HG03066 (cell line): Measurements from ENCODE around the gene ERV3-1.
"Not testable (repeated sequence)": the region's sequence is repeated elsewhere in the genome, so short reads cannot be mapped to it uniquely, and the experiment has no call there.

Source experiments
- ATAC-seq: cut with Tn5 transposase; IDR thresholded peaks from one replicate; pipeline ENCODE4 v1.9.1; 2021; ENCODE audit warnings: low read depth; ENCODE audit not compliant: unreplicated experiment

ERV3-1 gene, protein sequence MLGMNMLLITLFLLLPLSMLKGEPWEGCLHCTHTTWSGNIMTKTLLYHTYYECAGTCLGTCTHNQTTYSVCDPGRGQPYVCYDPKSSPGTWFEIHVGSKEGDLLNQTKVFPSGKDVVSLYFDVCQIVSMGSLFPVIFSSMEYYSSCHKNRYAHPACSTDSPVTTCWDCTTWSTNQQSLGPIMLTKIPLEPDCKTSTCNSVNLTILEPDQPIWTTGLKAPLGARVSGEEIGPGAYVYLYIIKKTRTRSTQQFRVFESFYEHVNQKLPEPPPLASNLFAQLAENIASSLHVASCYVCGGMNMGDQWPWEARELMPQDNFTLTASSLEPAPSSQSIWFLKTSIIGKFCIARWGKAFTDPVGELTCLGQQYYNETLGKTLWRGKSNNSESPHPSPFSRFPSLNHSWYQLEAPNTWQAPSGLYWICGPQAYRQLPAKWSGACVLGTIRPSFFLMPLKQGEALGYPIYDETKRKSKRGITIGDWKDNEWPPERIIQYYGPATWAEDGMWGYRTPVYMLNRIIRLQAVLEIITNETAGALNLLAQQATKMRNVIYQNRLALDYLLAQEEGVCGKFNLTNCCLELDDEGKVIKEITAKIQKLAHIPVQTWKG

DNA sequence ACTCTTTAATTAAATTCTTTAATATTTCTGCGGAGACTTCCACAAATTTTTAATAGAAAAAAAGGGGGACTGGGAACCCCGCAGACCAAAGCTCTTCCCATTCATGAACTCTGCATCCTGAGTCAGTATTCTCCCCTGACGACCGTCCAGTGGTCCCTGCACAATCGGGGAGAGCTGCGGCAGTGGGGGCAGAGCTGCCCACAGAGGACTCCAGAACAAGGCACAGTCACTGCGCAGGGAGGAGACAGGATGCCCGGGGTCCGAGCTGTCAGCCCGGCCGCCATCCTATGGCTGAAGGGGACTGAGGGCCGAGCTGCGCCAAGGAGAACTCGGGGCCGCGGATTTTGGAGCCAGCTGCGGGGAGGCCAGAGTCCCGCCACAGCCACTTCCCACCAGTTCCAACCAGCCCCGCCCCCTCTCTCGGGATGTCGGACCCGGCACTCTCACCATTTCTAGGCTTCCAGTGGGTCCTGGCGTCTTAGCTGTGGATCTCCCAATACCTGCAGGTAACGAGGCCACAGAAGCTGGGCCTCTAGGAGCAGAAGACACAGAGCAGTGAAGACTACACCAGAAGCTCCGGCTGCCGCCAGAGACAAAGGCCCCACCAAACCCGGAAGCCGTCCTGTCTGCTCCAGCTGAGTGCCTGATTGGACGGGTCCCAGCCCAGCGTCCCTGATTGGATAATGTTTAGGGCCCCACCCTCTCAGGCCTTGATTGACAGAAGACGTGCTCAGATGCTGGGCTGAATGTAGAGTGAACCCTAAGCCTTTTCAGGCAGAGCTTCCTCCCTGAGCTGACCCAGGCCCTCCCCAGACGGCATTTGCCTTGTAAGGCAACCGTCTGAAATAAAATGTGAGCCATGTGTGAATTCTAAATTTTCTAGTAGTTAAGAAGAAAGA, at the start of gene ERV3-1:
Gene ERV3-1 (minus strand): TSS at position 594 of the 899 bp plus-strand sequence. CDS start 13,661 bp downstream, outside the sequence.
- ATAC-seq: peak; percentile 100

DNA sequence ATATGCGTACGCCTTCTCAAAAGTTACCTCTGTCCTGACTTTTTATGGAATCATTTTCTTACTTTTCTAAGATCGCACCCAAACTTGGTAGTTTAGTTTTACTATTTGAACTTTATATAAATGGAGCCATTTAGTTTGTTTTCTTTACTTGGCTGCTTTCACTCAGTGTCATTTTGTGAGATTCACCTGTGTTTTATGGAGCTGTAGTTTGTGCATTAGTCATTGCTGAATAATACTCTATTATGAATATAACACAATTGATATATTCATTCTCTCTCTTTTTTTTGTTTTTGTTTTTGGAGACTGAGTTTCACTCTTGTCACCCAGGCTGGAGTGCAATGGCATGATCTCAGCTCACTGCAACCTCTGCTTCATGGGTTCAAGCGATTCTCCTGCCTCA, 49.3 kb upstream of the ERV3-1 start:
- ATAC-seq: not testable (repeated sequence)

DNA sequence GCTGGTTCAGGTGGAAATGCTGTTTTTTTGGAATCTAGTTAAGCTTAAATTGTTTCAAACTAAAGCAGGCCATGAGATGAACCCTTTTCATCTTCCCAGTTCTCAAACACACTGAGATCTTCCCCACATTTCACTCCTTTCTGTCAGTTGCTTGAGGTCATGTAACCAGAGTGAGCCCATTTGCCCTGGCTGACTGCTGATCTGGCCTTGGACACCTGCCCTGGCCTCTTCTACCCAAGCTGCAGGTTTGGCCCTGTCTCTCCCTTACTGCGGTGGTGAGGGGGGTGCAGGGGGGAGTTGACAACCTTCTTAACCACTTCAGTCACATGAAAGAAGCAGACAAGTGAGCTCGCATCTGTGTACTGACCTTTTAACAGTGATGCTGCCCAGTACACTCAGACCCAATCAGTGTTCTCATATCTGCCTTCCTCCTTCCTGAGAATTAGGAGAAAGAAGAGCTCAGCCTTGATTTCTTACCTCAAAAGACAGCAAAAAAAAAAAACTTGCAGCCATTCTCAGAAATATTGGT, 48.0 kb upstream of the ERV3-1 start:
- ATAC-seq: not testable (repeated sequence)

DNA sequence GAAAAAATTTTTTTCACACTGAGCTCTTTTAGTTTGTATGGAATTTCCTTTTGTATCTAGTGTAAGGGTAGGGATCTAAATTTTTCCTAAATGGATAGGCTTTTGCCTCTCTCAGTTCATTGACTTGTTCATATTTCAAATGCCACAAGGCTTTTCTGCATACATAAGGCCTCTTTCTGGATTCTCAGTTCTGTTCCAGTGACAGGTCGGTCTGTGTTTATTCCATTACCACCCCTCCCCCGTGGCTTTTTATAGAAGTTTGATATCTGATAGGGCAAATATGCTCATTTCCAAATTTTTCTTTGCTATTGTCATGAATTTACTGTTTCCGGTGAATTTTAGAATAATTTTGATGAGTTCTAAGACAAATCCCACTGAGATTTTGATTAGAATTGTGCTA, 45.2 kb upstream of the ERV3-1 start:
- not testable (repeated sequence) for ATAC-seq

DNA sequence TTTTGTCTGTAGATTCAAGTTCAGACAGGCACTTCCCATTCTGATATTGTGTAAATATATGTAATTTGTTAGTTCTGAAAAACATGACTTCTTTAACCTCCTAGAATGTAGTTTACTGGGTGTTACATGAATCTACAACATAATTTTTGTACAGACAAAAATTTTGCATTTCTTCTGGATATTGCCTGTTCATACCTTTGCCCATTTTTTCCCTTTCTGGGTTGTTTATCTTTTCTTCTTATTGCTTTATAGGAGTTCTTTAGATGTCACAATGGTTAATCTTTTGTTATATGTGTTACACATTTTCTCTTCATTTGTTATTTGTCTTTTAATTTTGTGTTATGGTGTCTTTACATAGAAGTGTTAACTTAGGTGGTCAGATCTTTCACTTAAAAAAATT, 44.7 kb upstream of the ERV3-1 start:
- ATAC-seq: not testable (repeated sequence)

DNA sequence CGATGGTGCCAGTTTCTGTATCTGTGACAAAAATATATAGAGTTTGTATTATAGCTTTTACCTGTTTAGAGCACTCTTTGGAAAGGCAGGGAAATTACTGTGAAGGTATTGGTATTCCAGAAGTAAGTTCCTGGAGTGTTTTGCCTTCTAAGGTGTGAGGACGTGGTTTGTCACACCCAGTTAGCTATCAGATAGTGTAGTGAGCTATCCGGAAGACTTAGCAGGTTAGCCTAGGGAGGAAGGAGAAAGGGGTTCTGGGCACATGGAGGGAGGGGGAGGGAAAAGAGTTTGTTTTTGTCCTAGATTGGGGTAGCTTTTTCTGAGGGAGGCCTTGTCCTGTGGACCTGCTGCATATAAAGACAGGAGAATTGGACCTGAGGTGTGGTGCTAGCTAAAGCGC, 39.8 kb upstream of the ERV3-1 start:
- ATAC-seq: not testable (repeated sequence)

DNA sequence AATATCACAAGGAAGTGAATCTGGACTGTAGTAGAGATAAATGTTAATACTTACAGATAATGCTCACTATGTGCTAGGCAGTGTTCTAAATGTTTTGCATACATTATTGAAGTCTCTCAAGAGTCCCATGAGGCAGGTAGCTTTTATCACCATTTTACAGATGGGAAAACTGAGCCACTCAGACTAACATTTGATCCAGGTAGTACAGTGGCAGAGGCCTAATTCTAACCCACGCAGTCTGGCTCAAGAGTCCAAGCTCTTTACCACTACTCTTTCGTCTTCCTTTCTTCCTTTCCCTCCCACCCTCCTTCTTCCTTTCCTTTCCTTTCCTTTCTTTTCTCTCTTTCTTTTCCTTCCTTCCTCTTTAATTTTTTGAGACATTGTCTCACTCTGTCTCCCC, 39.1 kb upstream of the ERV3-1 start:
- not testable (repeated sequence) for ATAC-seq

DNA sequence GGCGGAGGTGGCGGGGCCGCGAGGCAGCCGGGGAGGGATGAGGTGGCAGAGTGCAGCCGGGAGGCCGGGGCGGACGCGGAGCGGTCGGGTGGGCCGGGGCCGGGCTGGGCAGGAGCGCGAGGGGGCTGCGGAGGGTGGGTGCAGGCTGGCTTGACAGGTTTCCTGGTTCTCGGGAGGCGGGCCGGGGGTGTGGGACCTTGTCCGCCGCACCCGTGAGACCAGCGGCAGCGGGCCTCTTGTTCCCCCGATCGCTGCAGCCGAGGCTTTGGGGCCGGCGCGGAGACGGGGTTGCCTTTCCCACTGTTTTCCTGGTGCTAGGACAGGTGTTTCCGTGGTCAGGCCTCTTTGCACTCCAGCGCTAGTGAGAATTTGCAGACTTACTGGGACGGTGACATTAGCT, 32.3 kb upstream of the ERV3-1 start:
- peak; percentile 9 for ATAC-seq

DNA sequence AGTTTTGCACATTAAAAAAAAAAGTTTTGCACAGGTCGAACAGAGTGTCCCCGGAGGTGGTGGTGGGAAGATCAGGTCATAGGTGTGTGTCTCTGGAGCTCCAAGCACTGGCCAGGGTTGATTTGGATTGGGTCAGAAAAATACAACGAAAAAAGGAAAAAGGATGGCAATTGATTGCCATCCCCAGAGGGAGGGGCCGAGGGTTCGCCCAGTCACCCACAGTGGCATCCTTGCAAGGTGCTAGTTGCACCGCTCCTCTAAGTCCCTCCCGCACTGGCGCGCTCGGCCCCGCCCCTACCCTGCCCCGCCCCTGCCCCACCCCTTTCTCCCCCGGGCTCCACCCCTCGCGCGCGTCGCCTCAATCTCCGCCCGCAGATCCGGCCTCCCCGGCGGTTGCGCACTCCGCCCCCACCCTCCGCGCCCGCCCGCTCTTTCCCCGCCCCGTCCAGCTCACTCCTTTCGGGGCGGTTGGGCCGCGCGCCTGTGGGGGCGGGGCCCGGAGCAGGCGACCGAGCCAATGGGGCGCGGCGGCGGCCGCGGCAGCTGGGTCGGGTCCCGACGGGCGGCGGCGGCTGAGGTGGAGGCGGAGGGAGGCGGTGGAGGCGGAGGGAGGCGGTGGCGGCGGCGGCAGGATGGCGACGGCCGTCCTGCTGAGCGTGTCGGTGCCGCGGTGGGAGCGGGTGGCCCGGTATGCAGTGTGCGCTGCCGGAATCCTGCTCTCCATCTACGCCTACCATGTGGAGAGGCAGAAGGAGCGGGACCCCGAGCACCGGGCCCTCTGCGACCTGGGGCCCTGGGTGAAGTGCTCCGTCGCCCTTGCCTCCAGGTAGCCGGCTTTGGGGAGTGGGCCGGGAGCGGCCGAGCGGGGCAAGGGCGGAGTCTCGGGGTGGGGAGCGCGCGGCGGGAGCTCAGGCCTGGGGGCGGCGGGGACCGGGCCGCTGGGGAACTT, 31.5 kb upstream of the ERV3-1 start:
- peak; percentile 82 for ATAC-seq

DNA sequence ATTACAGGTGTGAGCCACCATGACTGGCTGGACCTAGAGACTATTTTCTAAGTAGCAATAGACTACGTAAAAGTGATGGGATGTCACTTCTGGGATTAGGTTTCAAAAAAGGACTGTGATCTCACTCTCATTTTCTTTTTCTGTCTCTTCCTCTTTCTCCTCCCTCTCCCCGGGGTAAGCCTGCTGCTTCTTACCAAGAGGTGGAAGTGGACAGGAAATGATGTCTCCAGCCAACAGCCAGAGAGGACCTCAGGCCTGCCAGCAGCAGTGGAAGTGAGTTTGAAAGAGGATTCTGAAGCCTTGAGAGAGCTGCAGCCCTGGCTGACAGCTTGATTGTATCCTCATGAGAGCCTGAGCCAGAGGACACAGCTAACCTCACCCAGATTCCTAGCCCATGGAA, 30.0 kb upstream of the ERV3-1 start:
- ATAC-seq: not testable (repeated sequence)

DNA sequence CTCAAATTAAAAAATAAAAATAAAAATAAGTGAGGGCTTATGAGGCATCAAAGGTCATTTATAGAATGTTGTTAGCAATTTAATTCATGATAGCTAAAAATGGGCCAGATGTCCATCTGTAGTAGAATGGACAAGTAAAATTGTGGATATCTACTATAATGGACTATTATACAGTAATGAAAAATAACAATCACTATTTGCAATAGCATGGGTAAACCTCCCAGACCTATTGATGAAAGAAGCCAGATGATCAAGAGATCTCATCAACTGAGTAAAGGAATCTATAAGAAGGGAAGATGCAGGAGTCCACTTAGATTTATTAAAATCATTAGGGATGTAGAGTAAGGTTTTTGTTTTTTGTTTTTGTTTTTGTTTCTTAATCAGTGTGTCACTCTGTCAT, 29.0 kb upstream of the ERV3-1 start:
- ATAC-seq: not testable (repeated sequence)

DNA sequence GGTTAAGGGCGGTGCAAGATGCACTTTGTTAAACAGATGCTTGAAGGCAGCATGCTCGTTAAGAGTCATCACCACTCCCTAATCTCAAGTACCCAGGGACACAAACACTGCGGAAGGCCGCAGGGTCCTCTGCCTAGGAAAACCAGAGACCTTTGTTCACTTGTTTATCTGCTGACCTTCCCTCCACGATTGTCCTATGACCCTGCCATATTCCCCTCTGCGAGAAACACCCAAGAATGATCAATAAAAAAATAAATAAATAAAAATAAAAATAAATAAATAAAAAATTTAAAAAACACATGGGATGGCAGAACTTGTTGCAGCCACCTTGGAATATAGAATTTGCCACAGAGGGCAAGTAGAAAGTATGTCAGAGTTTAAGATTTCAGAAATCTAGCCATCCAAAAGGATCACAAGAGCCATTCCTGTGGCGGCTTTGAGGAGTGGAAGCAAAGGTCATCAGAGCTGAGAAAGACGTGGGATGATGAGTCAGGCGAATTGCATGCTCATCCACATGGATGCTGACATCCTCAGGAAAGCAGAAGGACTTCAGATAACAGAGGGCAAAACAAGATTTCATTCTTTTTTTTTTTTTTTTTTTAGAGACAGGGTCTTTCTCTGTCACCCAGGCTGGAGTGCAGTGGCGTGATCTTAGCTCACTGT, 27.8 kb upstream of the ERV3-1 start:
- ATAC-seq: not testable (repeated sequence)

DNA sequence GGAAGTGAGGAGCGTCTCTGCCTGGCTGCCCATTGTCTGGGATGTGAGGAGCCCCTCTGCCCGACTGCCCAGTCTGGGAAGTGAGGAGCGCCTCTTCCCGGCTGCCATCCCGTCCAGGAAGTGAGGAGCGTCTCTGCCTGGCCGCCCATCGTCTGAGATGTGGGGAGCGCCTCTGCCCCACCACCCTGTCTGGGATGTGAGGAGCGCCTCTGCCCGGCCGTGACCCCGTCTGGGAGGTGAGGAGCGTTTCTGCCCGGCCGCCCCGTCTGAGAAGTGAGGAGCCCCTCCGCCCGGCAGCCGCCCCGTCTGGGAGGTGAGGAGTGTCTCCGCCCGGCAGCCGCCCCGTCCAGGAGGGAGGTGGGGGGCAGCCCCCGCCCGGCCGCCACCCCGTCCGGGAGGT, 26.9 kb upstream of the ERV3-1 start:
- not testable (repeated sequence) for ATAC-seq

DNA sequence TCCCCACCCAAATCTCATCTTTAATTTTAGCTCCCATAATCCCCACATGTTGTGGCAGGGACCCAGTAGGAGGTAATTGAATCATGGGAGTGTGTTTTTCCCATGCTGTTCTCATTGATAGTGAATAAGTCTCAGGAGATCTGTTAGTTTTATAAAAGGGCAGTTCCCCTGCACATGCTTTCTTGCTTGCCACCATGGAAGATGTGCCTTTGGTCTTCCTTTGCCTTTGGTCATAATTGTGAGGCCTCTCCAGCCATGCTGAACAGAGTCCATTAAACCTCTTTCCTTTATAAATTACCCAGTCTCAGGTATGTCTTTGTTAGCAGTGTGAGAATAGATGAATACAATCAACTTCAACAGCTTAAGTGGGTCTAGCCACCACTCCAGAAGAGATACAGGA, 18.5 kb upstream of the ERV3-1 start:
- not testable (repeated sequence) for ATAC-seq

DNA sequence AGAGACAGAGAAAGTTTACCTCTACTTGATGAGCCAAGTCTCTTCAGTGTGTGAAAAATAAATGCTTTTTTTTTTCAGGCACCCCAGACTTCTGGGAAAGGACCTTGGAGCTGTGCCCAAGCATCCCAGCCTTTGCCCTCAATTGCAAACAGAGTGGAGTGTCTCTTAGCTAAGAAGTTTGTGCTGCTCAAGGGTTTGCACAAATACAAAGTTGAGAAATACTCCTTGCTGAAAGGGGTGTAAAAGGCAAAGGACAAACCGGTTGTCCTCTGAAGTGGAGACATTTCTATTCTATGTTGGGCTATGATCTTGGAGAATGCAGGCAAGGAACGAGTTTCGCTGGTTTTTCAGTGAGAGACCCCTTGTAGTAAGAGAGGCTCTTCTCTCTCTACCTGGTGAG, 14.5 kb upstream of the ERV3-1 start:
- not testable (repeated sequence) for ATAC-seq

DNA sequence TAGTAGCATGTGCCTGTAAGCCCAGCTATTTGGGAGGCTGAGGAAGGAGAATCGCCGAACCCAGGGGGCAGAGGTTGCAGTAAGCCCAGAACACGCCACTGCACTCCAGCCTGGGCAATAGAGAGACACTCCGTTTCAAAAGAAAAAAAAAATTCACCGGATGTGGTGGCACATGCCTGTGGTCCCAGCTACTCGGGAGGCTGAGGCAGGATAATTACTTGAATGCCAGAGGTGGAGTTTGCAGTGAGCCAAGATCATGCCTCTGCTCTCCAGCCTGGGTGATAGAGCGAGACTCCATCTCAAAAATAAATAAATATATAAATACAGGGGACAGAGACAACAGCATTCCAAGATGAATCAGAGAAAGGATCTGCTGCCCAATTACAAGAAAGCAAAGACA, 3.4 kb upstream of the ERV3-1 start:
- ATAC-seq: not testable (repeated sequence)

DNA sequence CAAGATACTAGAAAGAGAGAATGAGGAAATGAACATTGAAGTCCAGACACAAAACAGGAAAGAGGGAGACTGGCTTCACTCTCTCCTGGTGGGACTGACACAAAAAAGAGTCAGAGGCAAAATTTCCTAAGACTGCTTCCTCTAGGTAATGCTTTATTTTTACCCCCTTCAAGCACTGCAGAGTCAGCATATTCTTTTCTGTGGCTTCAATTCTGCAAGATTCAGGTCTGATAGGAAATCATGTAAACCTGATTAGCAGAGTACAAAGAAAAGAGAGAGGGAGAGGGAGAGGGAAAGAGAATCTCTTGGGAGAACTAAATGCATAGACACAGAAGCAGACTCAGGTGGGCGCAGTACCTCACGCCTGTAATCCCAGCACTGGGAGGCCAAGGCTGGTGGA, 2.9 kb upstream of the ERV3-1 start:
- ATAC-seq: not testable (repeated sequence)

DNA sequence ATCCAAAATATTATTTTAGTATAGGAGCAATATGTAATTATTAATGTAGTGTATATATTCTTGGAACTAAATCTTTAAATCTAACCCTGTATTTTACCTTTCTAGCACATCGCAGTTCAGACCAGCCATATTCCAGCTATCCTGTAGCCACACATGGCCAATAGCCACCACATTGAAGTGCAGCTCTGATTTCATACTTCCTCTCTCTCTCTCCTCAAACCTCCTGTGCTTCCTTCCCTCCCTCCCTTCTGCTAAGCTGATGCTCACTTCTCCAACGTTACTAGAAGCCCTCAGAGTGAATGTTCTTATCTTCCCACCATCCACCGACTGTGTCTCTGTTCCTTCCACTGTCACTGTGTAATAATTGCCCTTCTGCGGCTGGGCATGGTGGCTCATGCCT, 549 bp upstream of the ERV3-1 start:
- not testable (repeated sequence) for ATAC-seq

DNA sequence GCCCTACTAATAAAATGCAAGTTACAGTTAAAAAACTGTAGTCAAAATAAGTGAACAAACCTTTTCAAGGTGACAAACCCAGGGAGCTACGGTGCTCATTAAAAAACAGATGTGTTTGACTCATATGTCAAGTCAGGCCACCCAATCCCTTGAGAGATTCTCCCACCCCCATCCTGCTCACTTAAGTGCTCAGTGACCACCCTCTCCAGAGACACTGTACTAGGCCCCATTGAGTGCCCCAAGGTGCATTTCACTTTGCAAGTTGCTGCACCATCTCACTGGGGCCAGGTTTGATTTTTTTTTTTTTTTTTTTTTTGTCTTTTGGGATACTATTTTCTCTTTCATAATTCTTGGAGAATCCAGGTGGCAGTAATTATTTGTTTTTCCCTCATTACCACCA, 1.9 kb downstream of the ERV3-1 start:
- no peak for ATAC-seq
